GM12891 (cell line): ENCODE results near the gene OAS2.

Experiments used
- PAX5 ChIP-seq: IDR thresholded peaks from 2 replicates; pipeline ENCODE4 v1.6.1; 2011; ENCODE audit warnings: low read length, moderate library complexity, mild to moderate bottlenecking; ENCODE audit not compliant: insufficient read depth, severe bottlenecking
- POLR2A ChIP-seq: IDR thresholded peaks from 2 replicates; pipeline ENCODE4 v1.6.1; 2011; ENCODE audit warnings: low read depth, low read length, control low read depth
- POLR2AphosphoS5 ChIP-seq: IDR thresholded peaks from 2 replicates; pipeline ENCODE4 v1.6.1; 2011; ENCODE audit warnings: low read depth, low read length, control low read depth
- TAF1 ChIP-seq: IDR thresholded peaks from 2 replicates; pipeline ENCODE4 v1.6.1; 2011; ENCODE audit warnings: low read depth, low read length, control low read depth

- TF ChIP-seq POLR2AphosphoS5 (no peak), POLR2A (no peak), TAF1 (no peak), PAX5 (no peak)
Observed at GRCh38 chr12:113019025-113019424, 40.7 kb downstream of the OAS2 start.
